ENCODE data around the gene MPPED1.

Gene MPPED1

DNA sequence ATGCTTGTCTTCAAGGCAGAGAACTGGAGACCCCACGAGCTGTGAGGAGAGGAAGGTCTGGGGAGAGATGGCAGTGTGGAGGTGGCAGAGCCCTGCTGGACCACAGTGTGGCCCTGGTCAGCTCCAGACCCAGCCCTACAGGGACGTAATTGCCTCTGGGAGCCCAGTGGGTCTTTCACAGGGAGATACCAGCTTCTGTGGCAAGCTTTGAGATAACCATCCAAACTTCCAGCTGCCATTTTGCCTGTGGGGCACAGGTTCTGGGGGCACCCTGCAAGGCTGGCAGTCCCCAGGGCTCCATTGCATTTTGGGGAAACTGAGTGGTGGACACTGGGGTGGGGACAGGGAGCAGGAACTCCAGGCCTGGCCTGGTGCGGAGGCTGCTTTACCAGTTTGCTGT, 10.2 kb upstream of the MPPED1 start:
- no peak overlapping the region for H3K9ac ChIP-seq (ENCODE audit: low read length)
- no peaks in the 10 kb centered on the region for H3K36me3 ChIP-seq (ENCODE audit: insufficient read depth, low read length)
- no peaks in the 10 kb centered on the region for H3K9me3 ChIP-seq (ENCODE audit: low read length)
- H3K27me3 ChIP-seq (ENCODE audit: control insufficient read depth in 1 of 2, insufficient read depth in 2 of 2, low read length in 2 of 2): peaks cover 0 to 3% of the 10 kb centered on the region in 2 donors
- no peak overlapping the region for H3K27ac ChIP-seq (ENCODE audit: low read depth, low read length)
- H3K4me1 ChIP-seq (ENCODE audit: insufficient read depth, low read length): no peaks in the 10 kb centered on the region
- no peak overlapping the region for H3K4me3 ChIP-seq (ENCODE audit: low read depth in 1 of 2, low read length in 2 of 2)

DNA sequence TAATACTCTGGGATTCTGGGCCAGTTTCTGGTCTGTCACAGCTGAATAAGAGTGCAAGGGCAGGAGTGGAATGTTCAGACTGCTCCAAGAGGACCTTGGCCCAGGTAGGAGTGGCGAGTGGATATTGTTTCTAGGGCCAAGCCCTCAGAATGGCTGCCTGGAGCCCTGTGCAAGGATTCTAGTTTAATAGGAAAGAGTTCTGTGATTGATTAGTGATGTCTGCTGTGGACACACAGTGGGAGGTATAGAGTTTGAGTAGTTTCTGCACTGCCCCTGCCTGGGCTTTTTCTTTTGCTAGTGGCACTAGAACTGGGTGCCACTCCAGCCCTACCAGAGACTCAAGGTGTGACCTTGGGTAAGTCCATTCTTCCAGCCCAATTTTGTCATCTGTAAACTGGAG, 9.7 kb upstream of the MPPED1 start:
- no peaks in the 10 kb centered on the region for H3K4me1 ChIP-seq (ENCODE audit: insufficient read depth, low read length)
- no peak overlapping the region for H3K27ac ChIP-seq (ENCODE audit: low read depth, low read length)
- H3K9ac ChIP-seq (ENCODE audit: low read length): no peak overlapping the region
- no peaks in the 10 kb centered on the region for H3K9me3 ChIP-seq (ENCODE audit: low read length)
- no peak overlapping the region for H3K4me3 ChIP-seq (ENCODE audit: low read depth in 1 of 2, low read length in 2 of 2)
- H3K27me3 ChIP-seq (ENCODE audit: control insufficient read depth in 1 of 2, insufficient read depth in 2 of 2, low read length in 2 of 2): no peaks in the 10 kb centered on the region
- no peaks in the 10 kb centered on the region for H3K36me3 ChIP-seq (ENCODE audit: insufficient read depth, low read length)

DNA sequence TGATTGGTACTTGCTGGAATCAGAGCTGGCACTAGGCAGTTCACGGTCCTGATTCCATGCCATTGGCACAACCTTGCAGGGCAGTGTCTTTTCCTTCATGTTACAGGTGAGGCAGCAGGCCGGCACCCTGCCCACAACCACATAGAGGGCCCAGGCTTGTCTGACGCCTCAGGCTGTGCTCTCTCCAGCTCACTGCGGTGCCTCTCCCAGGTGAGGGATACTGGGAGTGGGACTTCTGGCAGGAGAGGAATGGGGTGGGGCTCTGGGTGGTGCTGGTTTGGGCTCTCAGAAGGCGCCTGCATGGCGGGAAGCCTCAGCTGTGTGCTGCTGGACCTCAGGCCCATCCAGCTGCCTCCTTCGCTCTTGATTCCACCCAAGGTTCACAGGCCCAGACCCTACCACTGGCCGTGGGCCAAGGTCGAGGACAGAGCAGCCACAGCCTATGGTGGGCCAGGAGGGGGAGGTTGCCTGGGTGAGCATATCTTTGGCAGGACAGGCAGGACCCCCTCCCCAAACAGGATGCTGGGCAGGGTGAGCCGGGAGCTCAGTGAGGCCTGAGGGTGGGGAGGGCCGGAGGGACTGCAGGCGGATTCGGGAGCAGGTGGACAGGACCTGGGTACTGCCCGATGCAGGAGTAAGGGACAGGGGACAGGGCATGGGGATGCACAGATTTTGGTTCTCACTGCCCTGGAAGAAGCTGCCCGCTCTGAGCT, 7.0 kb upstream of the MPPED1 start:
- Histone ChIP-seq H3K27me3 (ENCODE audit: control insufficient read depth in 1 of 2, insufficient read depth in 2 of 2, low read length in 2 of 2) (peaks cover 0 to 6% of the 10 kb centered on the region in 2 donors), H3K4me1 (ENCODE audit: insufficient read depth, low read length) (no peaks in the 10 kb centered on the region), H3K36me3 (ENCODE audit: insufficient read depth, low read length) (no peaks in the 10 kb centered on the region), H3K4me3 (ENCODE audit: low read depth in 1 of 2, low read length in 2 of 2) (no peak overlapping the region), H3K9me3 (ENCODE audit: low read length) (no peaks in the 10 kb centered on the region), H3K9ac (ENCODE audit: low read length) (no peak overlapping the region), H3K27ac (ENCODE audit: low read depth, low read length) (no peak overlapping the region)

DNA sequence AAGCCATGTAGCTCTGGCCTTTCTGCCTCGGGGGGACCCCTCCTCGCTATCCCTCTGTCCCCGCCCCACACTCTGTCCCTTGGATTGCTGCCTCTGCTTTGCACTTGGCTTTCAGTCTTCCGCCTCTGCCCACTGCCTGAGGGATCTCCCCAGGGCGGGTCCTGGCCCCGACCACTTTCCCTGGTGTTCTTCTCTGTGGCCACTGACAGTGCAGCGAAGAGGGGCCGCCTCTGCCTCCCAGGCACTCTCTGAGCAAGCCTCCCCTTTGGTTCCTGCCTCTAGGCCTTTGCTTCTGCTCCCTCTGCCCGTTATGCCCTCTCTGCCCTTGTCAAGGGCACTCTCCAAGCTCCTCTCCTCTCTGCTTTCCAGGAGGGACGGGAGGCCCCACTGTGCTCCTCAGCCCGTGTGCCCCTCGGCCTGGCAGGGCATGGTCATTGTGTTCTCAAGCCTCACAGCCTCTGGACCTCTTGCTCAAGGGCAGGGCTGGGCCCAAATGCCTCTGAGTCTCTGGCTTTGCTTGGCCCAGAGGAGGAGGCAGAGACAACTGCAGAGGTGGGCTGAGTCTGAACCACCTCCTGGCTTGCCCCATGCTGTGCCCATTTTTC, 5.5 kb upstream of the MPPED1 start:
- Histone ChIP-seq H3K27me3 (ENCODE audit: control insufficient read depth in 1 of 2, insufficient read depth in 2 of 2, low read length in 2 of 2) (peaks cover 0 to 17% of the 10 kb centered on the region in 2 donors), H3K4me3 (ENCODE audit: low read depth in 1 of 2, low read length in 2 of 2) (no peak overlapping the region), H3K9ac (ENCODE audit: low read length) (no peak overlapping the region), H3K9me3 (ENCODE audit: low read length) (no peaks in the 10 kb centered on the region), H3K36me3 (ENCODE audit: insufficient read depth, low read length) (no peaks in the 10 kb centered on the region), H3K27ac (ENCODE audit: low read depth, low read length) (no peak overlapping the region), H3K4me1 (ENCODE audit: insufficient read depth, low read length) (no peaks in the 10 kb centered on the region)

DNA sequence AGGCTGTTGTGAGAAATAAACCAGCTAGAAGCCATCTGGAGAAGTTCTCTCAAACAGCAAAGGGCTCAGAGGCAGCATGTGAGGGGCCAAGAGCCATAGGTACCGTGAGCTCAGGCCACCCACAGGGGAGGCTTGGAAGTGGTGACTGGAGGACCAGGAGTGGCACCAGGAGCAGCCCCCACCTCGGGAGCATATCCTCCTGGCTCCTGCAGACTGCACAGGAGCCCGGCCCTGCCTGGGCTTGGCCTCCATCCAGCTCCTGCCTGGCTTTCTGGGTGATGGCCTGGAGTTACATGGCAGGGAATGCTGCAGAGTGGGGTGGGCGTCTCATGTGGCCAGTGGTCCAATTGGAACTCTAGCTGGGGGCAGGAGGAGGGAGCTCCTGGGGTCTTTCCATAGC, 4.2 kb upstream of the MPPED1 start:
- no peak overlapping the region for H3K4me3 ChIP-seq (ENCODE audit: low read depth in 1 of 2, low read length in 2 of 2)
- no peak overlapping the region for H3K9ac ChIP-seq (ENCODE audit: low read length)
- H3K27ac ChIP-seq (ENCODE audit: low read depth, low read length): no peak overlapping the region
- H3K4me1 ChIP-seq (ENCODE audit: insufficient read depth, low read length): no peaks in the 10 kb centered on the region
- no peaks in the 10 kb centered on the region for H3K9me3 ChIP-seq (ENCODE audit: low read length)
- no peaks in the 10 kb centered on the region for H3K36me3 ChIP-seq (ENCODE audit: insufficient read depth, low read length)
- H3K27me3 ChIP-seq (ENCODE audit: control insufficient read depth in 1 of 2, insufficient read depth in 2 of 2, low read length in 2 of 2): peaks cover 3 to 21% of the 10 kb centered on the region in 2 donors

DNA sequence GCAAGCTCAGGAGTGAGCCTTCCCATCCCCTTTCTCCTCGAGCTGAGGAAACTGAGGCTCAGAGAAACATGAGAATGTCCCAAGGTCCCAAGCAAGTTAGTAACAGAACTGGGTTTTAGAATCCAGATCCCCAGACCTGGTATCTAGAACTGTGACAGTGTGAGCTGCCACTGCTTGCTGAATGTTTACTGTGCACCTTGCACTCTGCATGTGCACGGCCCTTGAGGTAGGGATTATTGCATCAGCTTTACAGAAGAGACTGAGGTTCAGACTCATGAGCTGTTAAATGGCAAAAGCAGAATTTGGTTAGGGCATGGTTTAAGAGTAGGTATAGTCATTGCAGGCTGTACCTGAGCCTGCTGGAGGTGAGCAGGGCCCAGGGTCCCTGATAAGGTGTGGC, 3.8 kb upstream of the MPPED1 start:
- Histone ChIP-seq H3K27ac (ENCODE audit: low read depth, low read length) (no peak overlapping the region), H3K9ac (ENCODE audit: low read length) (no peak overlapping the region), H3K4me1 (ENCODE audit: insufficient read depth, low read length) (no peaks in the 10 kb centered on the region), H3K27me3 (ENCODE audit: control insufficient read depth in 1 of 2, insufficient read depth in 2 of 2, low read length in 2 of 2) (peaks cover 7 to 26% of the 10 kb centered on the region in 2 donors), H3K4me3 (ENCODE audit: low read depth in 1 of 2, low read length in 2 of 2) (no peak overlapping the region), H3K9me3 (ENCODE audit: low read length) (no peaks in the 10 kb centered on the region), H3K36me3 (ENCODE audit: insufficient read depth, low read length) (no peaks in the 10 kb centered on the region)

DNA sequence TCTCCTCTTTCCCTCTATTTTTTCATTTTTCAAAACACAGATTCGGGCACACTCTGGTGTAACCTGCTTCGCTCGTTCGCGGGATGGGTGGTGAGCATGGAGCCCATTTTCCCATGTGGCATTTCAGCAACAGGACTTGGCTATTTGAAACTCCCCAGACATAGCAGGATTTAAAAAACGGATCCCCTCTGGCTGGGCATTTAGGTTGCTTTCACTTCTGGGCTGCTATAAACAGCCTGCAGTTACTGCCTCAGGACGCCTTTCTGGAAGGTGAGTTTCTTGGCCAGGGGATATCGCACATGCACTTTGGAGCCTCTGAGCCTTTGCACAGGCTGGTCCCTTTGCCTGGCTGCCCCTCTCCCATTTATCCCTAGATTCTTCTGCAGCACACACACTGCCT, 2.8 kb upstream of the MPPED1 start:
- H3K9me3 ChIP-seq (ENCODE audit: low read length): no peaks in the 10 kb centered on the region
- H3K27me3 ChIP-seq (ENCODE audit: control insufficient read depth in 1 of 2, insufficient read depth in 2 of 2, low read length in 2 of 2): peaks cover 12 to 35% of the 10 kb centered on the region in 2 donors
- H3K4me1 ChIP-seq (ENCODE audit: insufficient read depth, low read length): no peaks in the 10 kb centered on the region

DNA sequence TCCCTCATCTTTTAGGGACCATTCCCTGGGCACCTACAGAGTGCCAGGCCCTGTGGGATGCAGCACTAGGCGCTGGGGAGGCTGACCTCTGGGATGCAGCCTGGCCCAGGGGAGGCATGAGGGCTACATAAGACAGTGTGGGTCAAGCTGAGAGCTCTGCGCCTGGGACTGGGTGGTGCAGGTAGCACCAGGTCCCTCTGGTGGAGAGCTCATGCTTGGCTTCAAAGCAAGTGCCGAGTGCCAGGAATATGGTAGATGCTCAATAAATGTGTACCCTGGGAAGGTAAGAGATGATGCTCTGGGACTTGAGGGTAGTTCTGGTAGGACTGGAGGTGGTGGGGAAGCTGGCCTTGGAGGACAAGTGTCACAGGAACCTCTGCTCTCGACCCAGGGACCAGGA, 2.0 kb upstream of the MPPED1 start:
- no peaks in the 10 kb centered on the region for H3K4me1 ChIP-seq (ENCODE audit: insufficient read depth, low read length)
- peaks cover 12 to 37% of the 10 kb centered on the region in 2 donors for H3K27me3 ChIP-seq (ENCODE audit: control insufficient read depth in 1 of 2, insufficient read depth in 2 of 2, low read length in 2 of 2)

More for the DNA sequence above, 2.8 kb upstream of the MPPED1 start:
- H3K27ac ChIP-seq (ENCODE audit: low read depth, low read length): no peak overlapping the region
- H3K36me3 ChIP-seq (ENCODE audit: insufficient read depth, low read length): no peaks in the 10 kb centered on the region
- no peak overlapping the region for H3K4me3 ChIP-seq (ENCODE audit: low read depth in 1 of 2, low read length in 2 of 2)
- H3K9ac ChIP-seq (ENCODE audit: low read length): no peak overlapping the region

DNA sequence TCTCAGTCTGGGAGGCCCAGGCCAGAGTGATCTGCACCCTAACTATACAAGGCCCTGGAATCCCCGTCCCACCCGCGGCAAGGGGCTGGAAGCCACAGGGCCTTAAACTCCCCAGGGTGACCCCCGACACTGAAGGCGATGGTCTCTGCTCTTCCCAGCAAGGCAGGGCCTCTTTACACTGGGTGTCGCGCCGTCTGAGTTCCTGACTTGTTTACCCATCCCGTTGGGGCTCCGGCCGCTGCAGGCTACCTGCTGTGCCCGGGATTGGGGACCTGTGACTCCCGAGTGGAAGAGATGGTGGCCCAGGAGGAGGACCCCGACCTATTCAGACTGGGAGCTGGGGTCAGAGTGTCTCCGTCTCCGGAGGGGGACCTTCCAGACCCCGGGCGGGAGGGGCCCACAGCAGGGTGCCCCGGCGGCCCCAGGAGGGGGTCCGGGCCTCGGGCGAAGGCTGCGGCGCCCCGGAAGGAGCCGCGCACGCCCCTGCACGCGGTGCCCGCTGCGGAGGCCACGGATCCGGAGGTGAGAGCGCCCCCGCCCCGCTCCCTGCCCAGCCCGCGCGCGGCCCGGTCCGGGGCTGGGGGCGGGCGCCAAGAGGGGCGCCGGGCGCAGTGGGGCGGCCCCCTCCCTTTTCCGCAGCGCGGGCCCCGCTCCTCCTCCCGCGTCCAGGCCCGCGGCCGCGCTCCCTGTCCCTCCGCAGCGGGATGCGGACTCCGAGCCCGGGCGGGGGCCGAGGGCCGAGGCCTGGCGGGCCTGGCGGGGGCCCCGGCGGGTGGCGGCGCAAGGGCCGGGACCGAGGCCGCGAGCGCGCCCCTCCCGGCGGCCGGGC, 560 bp upstream of the MPPED1 start:
- Histone ChIP-seq H3K4me3 (ENCODE audit: low read depth in 1 of 2, low read length in 2 of 2) (no peak overlapping the region), H3K27me3 (ENCODE audit: control insufficient read depth in 1 of 2, insufficient read depth in 2 of 2, low read length in 2 of 2) (peaks cover 12 to 45% of the 10 kb centered on the region in 2 donors)

More for the DNA sequence above, 2.0 kb upstream of the MPPED1 start:
- Histone ChIP-seq H3K36me3 (ENCODE audit: insufficient read depth, low read length) (no peaks in the 10 kb centered on the region), H3K9me3 (ENCODE audit: low read length) (no peaks in the 10 kb centered on the region), H3K4me3 (ENCODE audit: low read depth in 1 of 2, low read length in 2 of 2) (no peak overlapping the region), H3K27ac (ENCODE audit: low read depth, low read length) (no peak overlapping the region), H3K9ac (ENCODE audit: low read length) (no peak overlapping the region)

DNA sequence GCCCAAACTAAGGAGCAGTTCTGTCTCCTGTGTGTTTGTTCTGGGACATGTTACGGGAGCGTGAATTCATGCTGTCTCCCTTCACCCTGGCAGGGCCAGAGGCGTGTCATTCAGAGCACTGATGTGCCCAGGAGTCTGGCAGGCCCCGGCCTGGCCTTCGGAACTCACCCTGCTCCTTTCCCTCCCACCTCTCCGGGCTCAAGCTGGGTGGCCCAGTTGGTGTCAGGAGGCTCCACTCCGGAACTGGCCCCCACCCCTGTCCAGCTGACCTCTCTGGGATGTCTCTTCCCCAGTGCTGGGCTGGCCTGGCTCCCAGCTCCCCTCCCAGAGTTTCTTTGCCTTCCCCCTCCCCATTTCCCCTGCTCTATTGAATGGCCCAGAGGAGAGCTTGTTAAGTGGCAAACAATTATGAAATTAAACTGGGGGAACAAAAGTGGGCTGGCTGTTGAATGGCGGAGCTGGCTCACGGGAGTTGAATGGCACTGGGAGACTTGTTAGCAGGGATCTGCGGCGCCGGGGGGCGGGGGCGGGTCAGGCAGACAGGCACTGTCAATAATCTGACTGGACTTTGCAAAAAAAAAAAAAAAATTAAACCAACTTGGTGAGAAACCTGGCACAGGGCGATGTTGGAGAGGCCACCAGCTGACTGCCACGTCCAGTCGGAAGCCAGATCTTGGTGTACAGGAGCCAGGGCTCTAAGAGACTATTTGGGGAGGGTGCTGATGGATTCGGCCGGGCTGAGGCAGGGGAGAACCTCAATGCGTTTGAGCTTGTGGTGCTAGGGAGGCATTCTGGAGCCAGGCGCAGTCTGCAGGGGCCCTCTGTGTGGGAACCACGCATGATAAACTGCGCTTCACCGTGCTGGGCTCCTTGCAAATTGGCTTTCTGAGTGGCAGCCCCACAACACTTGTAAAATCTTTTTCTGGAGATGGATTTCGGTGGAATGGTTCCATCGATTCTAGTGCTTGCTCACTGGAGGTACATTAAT, 1.3 kb downstream of the MPPED1 start:
- Histone ChIP-seq H3K9me3 (ENCODE audit: low read length) (no peaks in the 10 kb centered on the region), H3K4me3 (ENCODE audit: low read depth in 1 of 2, low read length in 2 of 2) (no peak overlapping the region), H3K27me3 (ENCODE audit: control insufficient read depth in 1 of 2, insufficient read depth in 2 of 2, low read length in 2 of 2) (peaks cover 12 to 45% of the 10 kb centered on the region in 2 donors), H3K36me3 (ENCODE audit: insufficient read depth, low read length) (no peaks in the 10 kb centered on the region), H3K4me1 (ENCODE audit: insufficient read depth, low read length) (no peaks in the 10 kb centered on the region), H3K9ac (ENCODE audit: low read length) (no peak overlapping the region), H3K27ac (ENCODE audit: low read depth, low read length) (no peak overlapping the region)

More for the DNA sequence above, 560 bp upstream of the MPPED1 start:
- Histone ChIP-seq H3K36me3 (ENCODE audit: insufficient read depth, low read length) (no peaks in the 10 kb centered on the region), H3K27ac (ENCODE audit: low read depth, low read length) (no peak overlapping the region), H3K9ac (ENCODE audit: low read length) (no peak overlapping the region), H3K9me3 (ENCODE audit: low read length) (no peaks in the 10 kb centered on the region), H3K4me1 (ENCODE audit: insufficient read depth, low read length) (no peaks in the 10 kb centered on the region)
